GM12873 (cell line): ENCODE measurements around the gene PRRG2.

Experiments used
- TF ChIP-seq, protein P1 (sequence below): IDR thresholded peaks from 2 replicates; pipeline ENCODE4 v1.5.1; 2012; ENCODE audit warnings: low read depth, mild to moderate bottlenecking, moderate library complexity, low read length, control low read depth; ENCODE audit not compliant: insufficient read depth; ENCODE audit errors: missing control alignments

PRRG2 gene

DNA sequence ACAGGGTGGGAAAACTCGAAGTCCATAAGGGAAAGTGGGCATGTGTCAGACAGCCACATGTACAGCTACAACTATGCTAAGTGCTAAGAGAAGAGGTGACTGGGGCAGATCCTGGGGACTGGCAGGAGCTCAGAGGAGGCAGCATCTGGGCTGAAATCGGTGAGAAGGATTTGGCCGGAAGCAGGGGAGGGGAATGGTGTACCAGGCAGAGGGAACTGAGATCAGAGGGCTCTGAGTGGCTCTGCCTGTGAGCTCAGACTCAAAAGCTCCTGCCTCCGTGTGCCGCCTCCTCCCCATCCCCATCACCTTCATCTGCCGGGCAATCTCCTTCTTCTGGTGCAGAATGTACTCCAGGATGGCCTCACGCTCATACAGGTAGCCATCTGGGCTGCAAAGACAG is 22.5 kb upstream of the PRRG2 start:
- TF ChIP-seq, protein P1, sequence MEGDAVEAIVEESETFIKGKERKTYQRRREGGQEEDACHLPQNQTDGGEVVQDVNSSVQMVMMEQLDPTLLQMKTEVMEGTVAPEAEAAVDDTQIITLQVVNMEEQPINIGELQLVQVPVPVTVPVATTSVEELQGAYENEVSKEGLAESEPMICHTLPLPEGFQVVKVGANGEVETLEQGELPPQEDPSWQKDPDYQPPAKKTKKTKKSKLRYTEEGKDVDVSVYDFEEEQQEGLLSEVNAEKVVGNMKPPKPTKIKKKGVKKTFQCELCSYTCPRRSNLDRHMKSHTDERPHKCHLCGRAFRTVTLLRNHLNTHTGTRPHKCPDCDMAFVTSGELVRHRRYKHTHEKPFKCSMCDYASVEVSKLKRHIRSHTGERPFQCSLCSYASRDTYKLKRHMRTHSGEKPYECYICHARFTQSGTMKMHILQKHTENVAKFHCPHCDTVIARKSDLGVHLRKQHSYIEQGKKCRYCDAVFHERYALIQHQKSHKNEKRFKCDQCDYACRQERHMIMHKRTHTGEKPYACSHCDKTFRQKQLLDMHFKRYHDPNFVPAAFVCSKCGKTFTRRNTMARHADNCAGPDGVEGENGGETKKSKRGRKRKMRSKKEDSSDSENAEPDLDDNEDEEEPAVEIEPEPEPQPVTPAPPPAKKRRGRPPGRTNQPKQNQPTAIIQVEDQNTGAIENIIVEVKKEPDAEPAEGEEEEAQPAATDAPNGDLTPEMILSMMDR: no peak

DNA sequence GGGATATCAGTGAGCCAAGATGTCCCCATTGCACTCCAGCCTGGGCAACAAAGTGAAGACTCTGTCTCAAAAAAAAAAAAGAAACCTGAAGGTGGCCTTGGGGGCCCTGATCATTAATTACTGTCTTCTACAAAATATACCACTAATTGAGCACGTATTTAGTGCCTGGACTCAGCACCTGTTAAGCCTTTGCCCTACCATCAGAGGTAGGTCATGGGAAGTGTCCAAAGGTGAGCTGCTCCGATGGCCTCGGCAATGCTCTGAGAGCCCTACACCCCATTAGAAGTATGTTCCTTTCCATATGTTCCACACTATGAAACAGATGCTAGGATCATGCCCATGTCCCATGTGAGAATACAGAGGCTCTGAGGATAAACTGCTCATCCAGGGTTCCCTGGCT is 21.7 kb upstream of the PRRG2 start:
- TF ChIP-seq, protein P1: no peak

DNA sequence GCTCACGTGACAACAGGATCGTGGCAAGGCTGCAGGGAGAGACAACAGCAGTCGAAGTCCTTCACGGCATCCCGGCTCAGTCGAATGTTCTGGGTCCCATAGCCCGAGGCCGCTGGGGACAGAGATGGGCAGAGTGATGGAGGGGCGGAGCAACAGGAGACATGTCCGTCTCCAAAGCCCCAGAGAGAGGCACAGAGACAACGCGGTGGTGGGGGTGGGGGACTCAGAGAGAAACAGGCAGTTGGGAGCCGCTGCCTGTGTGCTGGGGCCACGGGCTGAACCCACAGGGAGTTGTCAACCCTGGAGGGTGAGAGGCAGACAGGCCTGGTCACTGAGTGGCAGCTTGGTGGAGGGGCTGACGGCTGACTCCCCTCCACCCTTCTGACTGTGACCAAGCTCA is 21.2 kb upstream of the PRRG2 start:
- TF ChIP-seq, protein P1: no peak

DNA sequence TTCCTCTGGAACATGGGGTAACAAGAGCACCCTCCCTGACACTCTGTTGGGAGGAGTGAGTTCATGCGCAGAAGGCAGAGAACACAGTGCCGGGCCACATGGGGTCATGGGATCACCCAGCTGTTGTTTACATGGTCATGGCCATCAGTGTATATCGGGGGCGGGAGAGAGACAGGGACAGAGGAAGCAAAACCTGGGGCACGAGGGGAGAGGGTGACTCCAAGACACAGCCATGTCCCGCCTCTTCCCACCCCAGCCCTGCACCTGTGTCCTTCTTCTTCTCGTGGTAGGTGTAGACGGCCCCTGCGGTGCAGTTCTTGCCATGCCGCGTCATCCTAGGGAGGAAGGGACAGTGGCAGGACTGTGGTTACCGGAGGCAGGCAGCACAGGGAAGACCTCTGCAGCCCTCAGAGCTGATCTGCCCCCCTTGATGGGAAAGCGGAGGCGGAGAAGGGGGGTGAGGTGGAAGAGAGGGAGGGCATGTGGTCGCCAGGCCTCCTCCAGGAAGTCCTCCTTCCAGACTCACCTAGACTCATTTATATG is 20.7 kb upstream of the PRRG2 start:
- TF ChIP-seq, protein P1: no peak

DNA sequence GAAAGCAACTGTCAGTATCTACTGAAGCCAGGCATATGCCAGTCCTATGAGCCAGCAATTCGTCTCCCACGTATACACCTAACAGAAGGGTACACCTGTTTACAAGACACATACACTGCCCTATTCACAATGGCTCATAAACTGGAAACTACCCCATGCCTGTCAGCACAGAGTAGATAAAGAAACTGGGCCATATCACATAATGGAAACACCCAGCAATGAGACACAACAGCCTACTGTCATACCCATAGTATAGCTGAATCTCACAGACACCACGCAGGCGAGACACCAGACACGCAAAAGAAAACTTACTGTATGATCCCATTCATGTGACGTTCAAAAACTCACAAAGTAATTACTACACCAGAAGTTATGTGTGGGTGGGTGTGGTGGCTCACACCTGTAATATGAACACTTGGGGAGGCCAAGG is 16.5 kb upstream of the PRRG2 start:
- TF ChIP-seq, protein P1: no peak

DNA sequence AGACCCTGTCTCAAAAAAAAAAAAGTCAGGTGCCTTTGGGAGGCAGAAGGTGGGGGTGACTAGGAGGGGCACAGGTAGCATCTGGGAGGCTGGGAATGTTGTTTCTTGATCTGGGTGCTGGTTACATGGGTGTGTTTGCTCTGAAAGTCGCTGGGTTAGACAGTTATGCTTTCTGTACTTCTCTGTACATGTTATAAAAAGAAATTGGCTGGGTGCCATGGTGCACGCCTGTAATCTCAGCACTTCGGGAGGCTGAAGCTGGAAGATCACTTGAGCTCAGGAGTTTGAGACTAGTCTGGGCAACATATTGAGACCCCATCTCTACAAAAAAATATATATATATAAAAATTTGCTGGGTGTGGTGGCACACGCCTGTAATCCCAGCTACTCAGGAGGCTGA is 15.9 kb upstream of the PRRG2 start:
- TF ChIP-seq, protein P1: no peak

DNA sequence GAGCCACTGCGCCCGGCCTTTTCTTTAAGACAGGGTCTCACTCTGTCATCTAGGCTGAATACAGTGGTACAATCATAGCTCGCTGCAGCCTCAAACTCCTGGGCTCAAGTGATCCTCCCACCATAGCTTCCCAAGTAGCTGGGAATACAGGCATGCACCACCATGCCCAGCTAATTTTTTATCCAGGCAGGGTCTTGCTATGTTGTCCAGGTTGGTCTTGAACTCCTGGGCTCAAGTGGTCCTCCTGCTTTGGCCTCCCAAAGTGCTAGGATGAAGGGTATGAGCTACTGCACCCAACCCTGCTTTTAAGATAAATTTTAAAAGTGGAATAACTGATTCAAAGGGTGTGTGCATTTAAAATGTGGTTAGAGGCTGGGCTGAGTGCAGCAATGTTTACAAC is 14.8 kb upstream of the PRRG2 start:
- TF ChIP-seq, protein P1: no peak
